ENCODE data around the gene KAT14.

The KAT14 gene

DNA sequence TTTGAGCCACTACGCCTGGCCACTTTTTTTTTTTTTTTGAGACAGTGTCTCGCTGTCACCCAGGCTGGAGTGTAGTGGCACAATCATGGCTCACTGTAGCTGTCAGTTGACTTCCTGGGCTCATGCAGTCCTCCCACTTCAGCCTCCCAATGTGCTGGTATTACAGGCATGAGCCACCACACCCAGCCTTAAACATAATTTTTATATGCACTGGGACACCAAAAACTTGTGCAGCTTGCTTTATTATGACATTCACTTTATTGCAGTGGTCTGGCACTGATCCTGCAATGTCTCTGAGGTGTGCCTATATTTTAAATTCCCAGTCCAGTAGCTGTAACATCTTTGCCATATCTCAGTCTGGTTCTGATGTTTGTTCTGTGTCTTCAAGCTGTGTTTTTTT is 34.7 kb downstream of the KAT14 start:
- TF ChIP-seq, protein P1, sequence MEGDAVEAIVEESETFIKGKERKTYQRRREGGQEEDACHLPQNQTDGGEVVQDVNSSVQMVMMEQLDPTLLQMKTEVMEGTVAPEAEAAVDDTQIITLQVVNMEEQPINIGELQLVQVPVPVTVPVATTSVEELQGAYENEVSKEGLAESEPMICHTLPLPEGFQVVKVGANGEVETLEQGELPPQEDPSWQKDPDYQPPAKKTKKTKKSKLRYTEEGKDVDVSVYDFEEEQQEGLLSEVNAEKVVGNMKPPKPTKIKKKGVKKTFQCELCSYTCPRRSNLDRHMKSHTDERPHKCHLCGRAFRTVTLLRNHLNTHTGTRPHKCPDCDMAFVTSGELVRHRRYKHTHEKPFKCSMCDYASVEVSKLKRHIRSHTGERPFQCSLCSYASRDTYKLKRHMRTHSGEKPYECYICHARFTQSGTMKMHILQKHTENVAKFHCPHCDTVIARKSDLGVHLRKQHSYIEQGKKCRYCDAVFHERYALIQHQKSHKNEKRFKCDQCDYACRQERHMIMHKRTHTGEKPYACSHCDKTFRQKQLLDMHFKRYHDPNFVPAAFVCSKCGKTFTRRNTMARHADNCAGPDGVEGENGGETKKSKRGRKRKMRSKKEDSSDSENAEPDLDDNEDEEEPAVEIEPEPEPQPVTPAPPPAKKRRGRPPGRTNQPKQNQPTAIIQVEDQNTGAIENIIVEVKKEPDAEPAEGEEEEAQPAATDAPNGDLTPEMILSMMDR (IDR thresholded peaks at IDR 0.05): no peak

DNA sequence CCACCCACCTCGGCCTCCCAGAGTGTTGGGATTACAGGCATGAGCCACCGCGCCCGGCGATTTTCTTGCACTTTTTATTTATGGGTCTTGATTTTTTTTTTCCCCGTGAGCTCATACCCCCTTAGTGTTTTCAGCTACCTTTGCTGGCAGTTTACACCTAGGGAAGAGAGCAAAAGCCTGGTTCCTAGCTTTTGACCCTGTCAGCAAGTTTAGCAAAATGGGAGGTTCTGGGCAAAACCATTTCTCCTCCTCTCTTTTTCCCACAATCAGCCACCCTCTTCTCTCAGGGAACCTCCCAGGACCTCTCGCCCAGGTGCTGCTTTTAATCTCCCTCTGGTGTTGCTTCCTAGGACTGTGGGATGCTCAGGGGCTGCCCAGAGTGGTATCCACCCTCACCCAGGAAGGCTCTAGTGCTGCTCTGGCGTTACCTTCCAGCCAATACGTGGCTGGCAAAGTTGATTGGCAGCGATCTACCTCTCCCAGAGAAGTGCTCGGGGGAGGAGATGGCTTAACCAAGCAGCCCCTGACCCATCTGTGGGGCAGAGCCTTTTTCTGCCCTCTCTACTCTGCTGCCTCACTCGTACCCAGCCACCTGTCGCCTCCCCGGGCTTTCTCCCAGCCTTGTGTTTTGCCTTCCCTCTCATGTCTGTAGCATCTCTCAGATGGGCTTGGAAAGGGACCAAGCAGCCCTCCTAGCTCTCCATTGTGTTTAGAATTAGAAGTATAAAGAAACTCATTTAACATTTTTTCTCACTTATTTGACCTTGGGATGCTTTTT is 37.4 kb downstream of the KAT14 start:
- TF ChIP-seq, protein P1 (IDR thresholded peaks at IDR 0.05): no peak

DNA sequence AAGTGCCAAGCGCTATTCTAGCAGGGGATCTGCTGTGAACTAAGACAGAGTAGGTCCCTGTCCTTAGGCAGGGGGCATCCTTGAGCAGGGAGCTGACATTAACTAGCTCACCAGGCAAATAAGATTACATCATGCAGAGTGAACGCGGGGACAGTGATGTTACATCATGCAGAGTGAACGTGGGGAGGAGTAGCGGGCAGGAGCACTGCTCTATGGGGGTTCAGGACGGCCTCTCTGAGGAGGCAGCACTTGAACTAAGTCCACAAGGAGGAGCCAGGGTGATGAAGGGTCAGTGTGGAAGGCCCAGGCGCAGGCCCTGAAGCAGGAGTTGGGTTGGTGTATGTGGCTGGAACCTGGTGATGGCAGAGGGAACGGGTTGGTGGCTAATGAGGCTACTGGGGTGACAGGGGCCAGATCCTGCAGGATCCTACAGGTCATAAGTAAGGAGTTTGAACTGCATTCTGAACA is 38.7 kb downstream of the KAT14 start:
- TF ChIP-seq, protein P1 (IDR thresholded peaks at IDR 0.05): no peak

DNA sequence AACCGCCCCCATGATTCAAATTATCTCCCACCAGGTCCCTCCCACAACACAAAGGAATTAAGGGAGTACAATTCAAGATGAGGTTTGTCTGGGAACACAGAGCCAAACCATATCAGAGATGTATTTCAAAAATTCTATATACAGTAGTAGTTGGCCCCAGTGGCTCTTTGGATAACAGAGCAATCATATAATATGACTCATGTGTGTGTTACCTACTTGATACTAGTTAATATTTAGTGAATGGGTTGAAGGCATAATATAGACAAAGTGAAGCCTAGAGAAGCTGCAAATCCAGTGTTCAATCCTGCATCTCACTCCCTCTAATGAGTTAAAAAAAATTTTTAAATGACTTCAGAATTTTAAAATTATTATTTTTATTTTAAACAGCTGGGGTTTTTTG is 43.2 kb downstream of the KAT14 start:
- TF ChIP-seq, protein P1 (IDR thresholded peaks at IDR 0.05): no peak

DNA sequence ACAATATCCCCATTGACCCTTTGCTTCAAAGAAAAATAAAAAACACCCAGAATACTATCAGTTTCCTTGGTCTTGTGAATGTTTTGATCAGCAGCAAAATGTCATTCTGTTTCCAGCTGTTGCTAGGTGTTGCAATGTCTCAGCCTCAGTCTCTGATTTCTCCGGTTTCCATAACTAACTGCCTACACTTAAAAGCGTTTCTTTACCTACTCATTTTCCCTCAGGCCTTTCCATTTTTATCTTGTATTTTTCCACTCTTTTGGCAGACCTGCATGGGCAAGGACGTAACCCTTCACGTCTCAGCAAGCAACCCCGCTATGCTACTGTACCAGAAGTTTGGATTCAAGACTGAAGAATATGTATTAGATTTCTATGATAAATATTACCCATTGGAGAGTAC is 49.4 kb downstream of the KAT14 start:
- TF ChIP-seq, protein P1 (IDR thresholded peaks at IDR 0.05): no peak

DNA sequence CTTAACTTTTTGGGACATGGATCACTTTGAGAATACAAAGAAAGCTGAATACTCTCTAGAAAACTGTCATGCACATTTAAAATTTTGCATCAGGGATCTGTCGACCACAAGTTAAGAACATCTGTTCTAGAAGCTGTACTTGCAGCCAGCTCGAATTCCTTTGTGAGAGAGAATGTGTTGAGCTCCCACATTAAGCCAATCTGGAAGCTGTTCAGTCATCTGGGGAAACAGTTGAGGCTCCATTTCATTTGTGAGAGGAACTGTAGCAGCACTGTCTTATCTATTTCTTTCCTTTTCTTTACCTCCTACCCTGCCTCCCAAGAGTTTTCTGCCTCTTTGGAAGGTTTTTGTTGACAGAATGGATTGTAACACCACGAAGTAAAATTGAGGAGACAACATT is 50.8 kb downstream of the KAT14 start:
- TF ChIP-seq, protein P1 (IDR thresholded peaks at IDR 0.05): no peak

DNA sequence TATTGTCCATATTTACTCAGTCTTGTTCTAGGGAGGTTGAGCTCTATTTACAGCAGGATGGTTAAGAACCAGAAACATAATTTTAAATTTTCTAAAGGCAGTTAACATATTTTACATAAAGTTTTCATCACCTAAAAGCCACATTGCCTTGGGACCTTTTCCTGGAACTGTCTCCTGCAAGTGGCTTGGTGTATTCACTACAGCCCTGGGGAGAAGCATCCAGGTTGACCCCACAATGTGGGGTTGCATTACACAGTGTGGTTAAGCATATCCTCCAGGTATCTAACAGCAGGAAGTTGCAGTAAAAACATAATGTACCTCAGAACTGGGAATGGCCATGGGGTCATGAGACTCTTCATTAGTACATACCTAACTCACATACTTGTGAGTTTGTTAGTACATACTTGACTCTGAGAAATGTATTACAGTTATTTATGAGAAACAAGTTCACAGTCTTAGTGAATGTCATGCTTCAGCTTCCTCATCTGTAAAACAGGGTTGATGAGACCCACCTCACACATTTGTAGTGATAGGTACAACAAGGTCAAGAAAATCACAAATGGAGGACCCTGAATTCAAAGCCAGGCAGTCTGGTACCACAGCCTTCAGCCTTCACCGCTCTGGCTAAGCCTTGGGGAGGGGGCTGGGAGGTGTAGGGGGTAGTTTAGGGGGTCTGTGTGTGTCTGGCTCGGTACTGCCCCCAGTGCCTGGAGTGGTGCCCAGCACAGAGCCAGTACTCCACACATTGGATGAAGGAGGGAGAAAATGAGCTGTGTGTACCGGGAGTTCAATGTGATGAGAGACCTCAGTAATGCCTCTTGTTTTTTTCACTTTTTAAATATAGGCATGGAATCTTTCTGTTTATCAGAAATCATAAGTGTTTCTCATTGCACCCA is 52.9 kb downstream of the KAT14 start:
- TF ChIP-seq, protein P1 (IDR thresholded peaks at IDR 0.05): no peak

All from LNCAP (cell line).